Lower lobe of right lung (tissue), 2 donors: ENCODE measurements around the gene SLC9A9. TPM values are rescaled to one million over a fixed set of nuclear protein-coding genes. Genes with fewer than 3 reads are reported as not detected.

ENCODE experiments used
- ATAC-seq, 2 donors: fragments of 200-7000 bp; cut with Tn5 transposase; one replicate each; pipeline ENCODE4 v1.9.1; 2020 to 2022; ENCODE audit warnings: mild to moderate bottlenecking in 2 of 2, moderate library complexity in 2 of 2
- DNase-seq: peaks from one replicate; pipeline ENCODE4 v3.0.0-alpha.2; 2020
- H3K27ac ChIP-seq: fragments of 200-600 bp; one replicate; pipeline ENCODE4 v1.8.0; 2022
- H3K27me3 ChIP-seq: fragments of 200-600 bp; one replicate; pipeline ENCODE4 v1.8.0; 2022; ENCODE audit warnings: low read depth
- H3K36me3 ChIP-seq: fragments of 200-600 bp; one replicate; pipeline ENCODE4 v1.8.0; 2022; ENCODE audit warnings: mild to moderate bottlenecking
- H3K4me1 ChIP-seq: fragments of 200-600 bp; one replicate; pipeline ENCODE4 v1.8.0; 2022
- H3K4me3 ChIP-seq: fragments of 200-600 bp; one replicate; pipeline ENCODE4 v1.8.0; 2022; ENCODE audit warnings: mild to moderate bottlenecking
- H3K9me3 ChIP-seq: fragments of 200-600 bp; one replicate; pipeline ENCODE4 v1.8.0; 2022
- intact Hi-C: fragments of 100-400 bp; cut with DNase I; formaldehyde crosslinking; loops from one replicate; pipeline ENCODE4 v1.11.0; 2022
- total RNA-seq: library from RNA; stranded (reverse); fragmentation: NEBNext Ultra II Directional; extraction: Animal tissue kit (Norgen Biotek cat#: 25700); gene quantifications from one replicate; pipeline ENCODE4 v1.2.1, GENCODE V29; 2021
- TF ChIP-seq, protein P1 (sequence below): fragments of 200-600 bp; IDR thresholded peaks from one replicate; pipeline ENCODE4 v1.8.0; 2022; ENCODE audit warnings: antibody characterized with exemption, mild to moderate bottlenecking
- donor health status: DM: no; HTN: yes; CAD: no; lungs with severe emphysema.

SLC9A9 gene
- total RNA-seq, 1 donor from 2014 or later: 15.6 TPM

DNA sequence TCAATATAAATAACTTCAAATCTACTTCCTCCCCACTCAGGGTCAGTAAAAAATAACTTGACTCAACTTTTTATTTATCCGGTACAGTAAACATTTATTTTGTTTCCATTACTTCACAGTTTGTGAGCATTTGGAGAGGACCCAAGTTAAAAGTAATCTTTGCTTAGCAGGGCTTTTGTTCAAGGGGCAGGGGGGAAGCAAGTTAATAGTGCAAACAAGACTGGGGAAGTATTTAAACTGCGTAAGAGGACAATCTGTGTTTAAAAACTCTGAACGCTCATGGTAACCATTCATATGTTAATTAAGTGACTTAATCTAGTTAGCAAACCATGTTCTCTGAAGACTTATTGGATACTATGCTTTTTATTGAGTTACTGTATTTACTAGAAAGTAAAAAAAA is 346.2 kb downstream of the SLC9A9 start:
- no peaks in the 10 kb centered on the region for H3K27me3 ChIP-seq
- H3K4me3 ChIP-seq: no peak overlapping the region
- no peaks in the 10 kb centered on the region for H3K36me3 ChIP-seq
- no peak for ATAC-seq
- intact Hi-C loops: no loop called here
- H3K4me1 ChIP-seq: no peaks in the 10 kb centered on the region
- H3K27ac ChIP-seq: no peak overlapping the region
- DNase-seq: no peak
- H3K9me3 ChIP-seq: no peaks in the 10 kb centered on the region
- TF ChIP-seq, protein P1, sequence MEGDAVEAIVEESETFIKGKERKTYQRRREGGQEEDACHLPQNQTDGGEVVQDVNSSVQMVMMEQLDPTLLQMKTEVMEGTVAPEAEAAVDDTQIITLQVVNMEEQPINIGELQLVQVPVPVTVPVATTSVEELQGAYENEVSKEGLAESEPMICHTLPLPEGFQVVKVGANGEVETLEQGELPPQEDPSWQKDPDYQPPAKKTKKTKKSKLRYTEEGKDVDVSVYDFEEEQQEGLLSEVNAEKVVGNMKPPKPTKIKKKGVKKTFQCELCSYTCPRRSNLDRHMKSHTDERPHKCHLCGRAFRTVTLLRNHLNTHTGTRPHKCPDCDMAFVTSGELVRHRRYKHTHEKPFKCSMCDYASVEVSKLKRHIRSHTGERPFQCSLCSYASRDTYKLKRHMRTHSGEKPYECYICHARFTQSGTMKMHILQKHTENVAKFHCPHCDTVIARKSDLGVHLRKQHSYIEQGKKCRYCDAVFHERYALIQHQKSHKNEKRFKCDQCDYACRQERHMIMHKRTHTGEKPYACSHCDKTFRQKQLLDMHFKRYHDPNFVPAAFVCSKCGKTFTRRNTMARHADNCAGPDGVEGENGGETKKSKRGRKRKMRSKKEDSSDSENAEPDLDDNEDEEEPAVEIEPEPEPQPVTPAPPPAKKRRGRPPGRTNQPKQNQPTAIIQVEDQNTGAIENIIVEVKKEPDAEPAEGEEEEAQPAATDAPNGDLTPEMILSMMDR: no peak

DNA sequence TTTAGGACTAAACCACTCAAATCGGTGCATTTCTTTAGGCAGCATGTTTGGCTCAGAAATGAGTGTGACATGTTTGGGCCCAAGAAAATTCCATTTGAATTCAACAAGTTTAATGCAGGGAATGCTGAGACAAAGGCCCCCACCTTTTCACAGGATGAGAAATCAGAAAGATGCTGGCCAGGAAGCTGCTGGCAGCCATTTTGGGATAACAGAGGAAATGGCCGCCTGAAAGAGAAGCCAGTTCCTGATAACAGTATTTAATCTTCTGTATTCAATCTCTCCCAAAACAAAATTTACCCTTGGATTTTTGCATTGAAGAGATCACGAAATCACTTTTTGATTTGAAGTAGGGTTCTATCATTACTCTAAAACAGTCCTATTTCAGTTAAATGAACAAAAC is 350.9 kb downstream of the SLC9A9 start:
- no peaks in the 10 kb centered on the region for H3K36me3 ChIP-seq
- H3K4me3 ChIP-seq: no peak overlapping the region
- TF ChIP-seq, protein P1: no peak
- no peak overlapping the region for H3K27ac ChIP-seq
- no peaks in the 10 kb centered on the region for H3K9me3 ChIP-seq
- ATAC-seq (no peak), DNase-seq (no peak)
- H3K4me1 ChIP-seq: no peaks in the 10 kb centered on the region
- intact Hi-C loops: no loop called here
- H3K27me3 ChIP-seq: no peaks in the 10 kb centered on the region

DNA sequence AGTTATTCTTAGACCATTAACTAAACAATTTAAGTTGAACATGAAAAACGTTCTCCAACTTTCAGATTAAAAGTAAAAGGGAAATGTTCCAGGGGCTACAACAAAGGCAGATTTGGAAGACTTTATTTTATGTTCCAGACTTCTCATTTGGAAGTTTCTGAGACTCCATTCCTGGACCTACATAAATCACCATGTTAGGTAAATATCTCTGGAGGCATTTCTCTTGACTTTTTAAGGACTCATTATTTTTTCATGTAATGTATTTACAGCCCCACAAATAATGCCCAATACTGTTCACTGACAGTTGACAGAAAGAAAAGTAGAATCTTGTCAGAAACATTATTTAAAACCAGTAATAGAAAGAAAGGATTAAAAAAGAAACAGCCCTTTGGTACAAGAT is 352.1 kb downstream of the SLC9A9 start:
- TF ChIP-seq, protein P1: no peak
- DNase-seq: no peak

DNA sequence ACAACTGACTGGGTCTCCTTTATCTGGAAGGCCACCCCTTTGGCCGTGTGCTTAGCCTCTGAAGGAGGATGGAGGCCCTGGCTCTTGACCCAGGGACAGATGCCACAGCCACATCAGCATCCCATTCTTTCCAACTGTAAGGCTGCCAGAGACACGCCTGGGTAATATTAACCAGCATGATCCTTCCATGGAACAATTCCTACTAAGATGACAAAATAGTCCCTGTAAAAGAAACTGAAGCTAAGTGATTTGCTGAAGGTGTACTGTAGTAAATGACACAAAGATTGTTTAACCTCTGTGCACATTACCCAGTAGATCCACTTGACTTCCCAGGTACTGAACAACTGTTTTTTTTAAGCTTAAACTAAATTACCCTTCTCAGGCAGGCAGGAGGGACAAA is 352.7 kb downstream of the SLC9A9 start:
- Histone ChIP-seq H3K9me3 (no peaks in the 10 kb centered on the region), H3K4me1 (no peaks in the 10 kb centered on the region), H3K36me3 (no peaks in the 10 kb centered on the region), H3K27me3 (no peaks in the 10 kb centered on the region), H3K4me3 (no peak overlapping the region), H3K27ac (no peak overlapping the region)
- ATAC-seq (no peak), DNase-seq (no peak)
- TF ChIP-seq, protein P1: no peak
- intact Hi-C loops: no loop called here

More for the DNA sequence above, 352.1 kb downstream of the SLC9A9 start:
- no peaks in the 10 kb centered on the region for H3K27me3 ChIP-seq
- ATAC-seq: no peak
- no peak overlapping the region for H3K4me3 ChIP-seq
- intact Hi-C loops: no loop called here
- H3K27ac ChIP-seq: no peak overlapping the region
- no peaks in the 10 kb centered on the region for H3K4me1 ChIP-seq
- H3K36me3 ChIP-seq: no peaks in the 10 kb centered on the region
- no peaks in the 10 kb centered on the region for H3K9me3 ChIP-seq

- no peaks in the 10 kb centered on the region for H3K27me3 ChIP-seq
- H3K4me1 ChIP-seq: no peaks in the 10 kb centered on the region
- no peaks in the 10 kb centered on the region for H3K36me3 ChIP-seq
- TF ChIP-seq, protein P1: no peak
- DNase-seq (no peak), ATAC-seq (no peak)
- H3K9me3 ChIP-seq: no peaks in the 10 kb centered on the region
- intact Hi-C loops: no loop called here
- no peak overlapping the region for H3K4me3 ChIP-seq
- no peak overlapping the region for H3K27ac ChIP-seq
These were observed 361.7 kb downstream of the SLC9A9 start for GRCh38 chr3:143486611-143487010.
